Effector memory CD4-positive, alpha-beta T cell (primary cell): ENCODE results near the gene SLC25A27.
"Not testable (repeated sequence)": the region's sequence is repeated elsewhere in the genome, so short reads cannot be mapped to it uniquely, and the experiment has no call there.

Experiments used
- DNase-seq, 3 donors: peaks; one replicate each; pipeline ENCODE4 v3.0.0-alpha.2; 2020
- H3K27ac ChIP-seq: 2 replicates; pipeline ENCODE4 v1.7.0; 2013; ENCODE audit warnings: mild to moderate bottlenecking, low read length, moderate library complexity; ENCODE audit not compliant: insufficient read depth, poor library complexity, severe bottlenecking
- H3K27me3 ChIP-seq: replicated peaks from 2 replicates; pipeline ENCODE4 v1.7.0; 2013; ENCODE audit warnings: mild to moderate bottlenecking, low read length; ENCODE audit not compliant: insufficient read depth, control insufficient read depth, poor library complexity, severe bottlenecking
- H3K36me3 ChIP-seq: 2 replicates; pipeline ENCODE4 v1.7.0; 2013; ENCODE audit warnings: mild to moderate bottlenecking, low read length, moderate library complexity; ENCODE audit not compliant: control insufficient read depth, insufficient read depth
- H3K4me1 ChIP-seq: 2 replicates; pipeline ENCODE4 v1.7.0; 2013; ENCODE audit warnings: low read length, mild to moderate bottlenecking; ENCODE audit not compliant: control insufficient read depth, insufficient read depth, poor library complexity, severe bottlenecking
- H3K4me3 ChIP-seq: 2 replicates; pipeline ENCODE4 v1.7.0; 2013; ENCODE audit warnings: low read length, low read depth, mild to moderate bottlenecking; ENCODE audit not compliant: insufficient read depth, poor library complexity, severe bottlenecking
- H3K9me3 ChIP-seq: 2 replicates; pipeline ENCODE4 v1.7.0; 2013; ENCODE audit warnings: mild to moderate bottlenecking, low read length, moderate library complexity; ENCODE audit not compliant: control insufficient read depth

The SLC25A27 gene

DNA sequence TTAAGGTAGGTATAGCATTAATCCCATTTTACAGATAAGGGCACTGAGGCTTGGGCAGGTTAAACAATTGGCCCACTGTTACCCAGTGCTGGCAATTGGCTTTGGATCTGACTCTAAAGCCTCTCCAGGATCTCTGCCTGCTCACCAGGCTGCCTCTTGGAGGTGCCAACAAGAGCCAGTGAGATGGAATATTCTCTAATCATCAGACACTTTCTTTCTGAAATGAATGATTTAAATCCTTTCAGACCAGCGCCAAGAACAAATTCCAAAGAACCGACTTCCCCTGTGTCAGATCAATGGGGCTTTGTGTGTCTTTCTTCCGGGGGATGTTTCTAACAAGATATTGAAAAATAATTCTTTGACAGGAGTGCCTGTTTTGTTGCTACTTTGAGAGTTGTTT is 23.8 kb upstream of the SLC25A27 start:
- H3K36me3 ChIP-seq: no peaks in the 10 kb centered on the region
- H3K9me3 ChIP-seq: no peaks in the 10 kb centered on the region
- no peaks in the 10 kb centered on the region for H3K4me1 ChIP-seq
- H3K27me3 ChIP-seq: no peaks in the 10 kb centered on the region
- no peak overlapping the region for H3K27ac ChIP-seq
- DNase-seq: no peak
- H3K4me3 ChIP-seq: no peak overlapping the region

GRCh38 chr6:46629691-46630090 is 23.1 kb upstream of the SLC25A27 start:
- Histone ChIP-seq H3K27me3 (no peaks in the 10 kb centered on the region), H3K4me1 (no peaks in the 10 kb centered on the region), H3K9me3 (no peaks in the 10 kb centered on the region), H3K4me3 (no peak overlapping the region), H3K36me3 (no peaks in the 10 kb centered on the region), H3K27ac (no peak overlapping the region)
- no peak for DNase-seq

DNA sequence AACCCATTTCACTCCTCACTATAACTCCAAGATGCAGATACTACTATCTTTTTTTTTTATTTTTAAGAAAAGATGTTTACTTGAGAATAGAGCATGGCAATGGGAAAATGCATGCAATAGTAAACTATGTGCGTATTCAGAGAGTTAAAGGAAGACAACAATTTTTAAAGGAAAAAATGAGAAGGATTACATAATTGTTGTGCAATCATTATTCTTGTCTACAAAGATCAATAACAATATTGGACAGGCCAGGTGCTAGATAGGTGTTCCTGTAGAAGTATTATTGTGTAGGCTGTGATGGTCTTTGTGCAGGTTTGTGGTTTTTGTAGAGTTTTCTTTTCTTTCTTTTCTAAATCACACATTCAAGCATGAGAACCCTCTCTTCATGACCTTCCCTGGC is 20.7 kb upstream of the SLC25A27 start:
- no peak for DNase-seq
- H3K36me3 ChIP-seq: no peaks in the 10 kb centered on the region
- H3K4me1 ChIP-seq: no peaks in the 10 kb centered on the region
- no peak overlapping the region for H3K27ac ChIP-seq
- H3K4me3 ChIP-seq: no peak overlapping the region
- no peaks in the 10 kb centered on the region for H3K27me3 ChIP-seq
- no peaks in the 10 kb centered on the region for H3K9me3 ChIP-seq

- no peak overlapping the region for H3K27ac ChIP-seq
- H3K27me3 ChIP-seq: no peaks in the 10 kb centered on the region
- no peak overlapping the region for H3K4me3 ChIP-seq
- H3K4me1 ChIP-seq: no peaks in the 10 kb centered on the region
- H3K36me3 ChIP-seq: no peaks in the 10 kb centered on the region
- no peak for DNase-seq
- no peaks in the 10 kb centered on the region for H3K9me3 ChIP-seq
Observed at GRCh38 chr6:46635462-46635861, 17.3 kb upstream of the SLC25A27 start.

DNA sequence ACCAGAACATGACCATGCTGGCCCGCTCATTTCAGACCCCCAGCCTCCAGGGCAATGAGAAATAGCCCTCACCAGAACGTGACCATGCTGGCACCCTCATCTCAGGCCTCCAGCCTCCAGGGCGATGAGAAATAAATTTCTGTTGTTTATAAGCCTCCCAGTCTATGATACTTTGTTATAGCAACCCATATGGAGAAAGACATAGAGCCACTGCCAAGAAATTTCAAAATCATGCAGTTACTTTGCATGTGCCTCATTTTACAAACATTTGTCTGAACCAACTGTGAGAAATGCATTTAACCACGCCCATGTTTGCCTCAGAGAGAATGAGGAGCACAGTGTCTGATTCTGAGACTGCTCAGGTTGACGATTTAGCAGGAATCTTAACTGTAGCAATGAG is 15.6 kb upstream of the SLC25A27 start:
- Histone ChIP-seq H3K4me3 (no peak overlapping the region), H3K27ac (no peak overlapping the region), H3K36me3 (no peaks in the 10 kb centered on the region), H3K27me3 (no peaks in the 10 kb centered on the region), H3K4me1 (no peaks in the 10 kb centered on the region), H3K9me3 (no peaks in the 10 kb centered on the region)
- no peak for DNase-seq

GRCh38 chr6:46637933-46638332 is 14.8 kb upstream of the SLC25A27 start:
- H3K4me1 ChIP-seq: no peaks in the 10 kb centered on the region
- H3K9me3 ChIP-seq: no peaks in the 10 kb centered on the region
- no peak for DNase-seq
- H3K4me3 ChIP-seq: no peak overlapping the region
- H3K27me3 ChIP-seq: no peaks in the 10 kb centered on the region
- no peak overlapping the region for H3K27ac ChIP-seq
- no peaks in the 10 kb centered on the region for H3K36me3 ChIP-seq

DNA sequence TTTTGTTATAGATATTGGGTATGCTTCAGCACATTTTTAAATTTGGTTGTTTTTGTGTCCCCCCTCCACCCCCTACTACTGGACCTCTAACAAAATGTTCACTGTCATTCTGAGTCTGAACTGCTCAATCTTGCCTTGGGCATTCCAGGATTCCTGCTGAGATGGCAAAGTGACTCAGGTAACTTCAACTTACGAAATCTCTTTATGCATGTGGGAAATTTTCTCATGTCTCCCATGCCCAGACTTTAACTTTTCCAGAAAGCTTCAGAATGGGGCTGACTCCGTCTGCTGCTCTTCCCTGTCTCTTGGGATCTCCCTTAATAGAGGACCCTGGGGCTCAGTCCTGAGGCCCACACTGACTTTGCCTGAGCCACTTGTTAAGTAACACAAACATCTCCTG is 14.1 kb upstream of the SLC25A27 start:
- H3K27ac ChIP-seq: no peak overlapping the region
- H3K4me3 ChIP-seq: no peak overlapping the region
- no peaks in the 10 kb centered on the region for H3K9me3 ChIP-seq
- no peaks in the 10 kb centered on the region for H3K27me3 ChIP-seq
- no peaks in the 10 kb centered on the region for H3K36me3 ChIP-seq
- no peaks in the 10 kb centered on the region for H3K4me1 ChIP-seq
- DNase-seq: no peak

DNA sequence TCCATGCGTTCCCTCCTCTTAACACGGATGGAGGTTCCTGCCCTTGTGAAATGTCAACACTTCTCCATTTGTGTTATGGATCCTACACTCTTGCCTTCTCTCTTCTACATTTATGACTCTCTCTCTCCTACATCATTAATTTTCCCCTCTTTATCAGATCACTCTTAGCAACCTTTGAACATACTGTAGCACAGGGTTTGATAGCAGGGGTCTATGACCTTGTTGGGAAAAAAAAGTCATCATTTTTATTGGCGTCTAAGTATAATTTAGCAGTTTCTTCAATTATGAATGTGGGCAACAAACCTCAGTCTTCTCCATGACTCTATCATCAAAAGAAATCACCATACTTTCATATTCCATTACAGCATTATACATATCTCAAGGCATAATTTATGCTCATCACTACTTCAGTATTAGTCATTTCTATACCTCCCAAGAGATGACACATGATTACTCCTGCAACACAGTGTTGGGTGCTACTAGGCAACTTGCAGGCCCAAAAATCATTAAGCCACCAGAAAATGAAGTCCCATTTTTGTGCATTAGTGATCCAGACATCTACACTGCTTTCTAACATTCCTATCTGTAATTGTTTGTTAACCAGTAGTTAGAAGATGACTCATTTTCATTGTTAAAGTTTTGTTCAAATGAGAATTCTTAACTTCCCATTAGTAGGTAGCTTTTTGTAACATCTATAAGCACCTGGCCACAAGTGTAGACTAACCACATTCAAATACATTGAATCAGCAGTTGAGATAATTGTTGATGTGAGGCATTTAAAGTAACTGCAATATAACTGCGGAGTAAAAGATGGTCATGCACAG is 9.6 kb upstream of the SLC25A27 start:
- Histone ChIP-seq H3K4me1 (no peaks in the 10 kb centered on the region), H3K9me3 (no peaks in the 10 kb centered on the region), H3K36me3 (no peaks in the 10 kb centered on the region), H3K4me3 (no peak overlapping the region), H3K27ac (no peak overlapping the region), H3K27me3 (no peaks in the 10 kb centered on the region)
- no peak for DNase-seq

GRCh38 chr6:46645265-46645664 is 7.5 kb upstream of the SLC25A27 start:
- no peak for DNase-seq
- no peaks in the 10 kb centered on the region for H3K4me1 ChIP-seq
- no peaks in the 10 kb centered on the region for H3K27me3 ChIP-seq
- no peak overlapping the region for H3K4me3 ChIP-seq
- H3K9me3 ChIP-seq: no peaks in the 10 kb centered on the region
- no peaks in the 10 kb centered on the region for H3K36me3 ChIP-seq
- no peak overlapping the region for H3K27ac ChIP-seq

DNA sequence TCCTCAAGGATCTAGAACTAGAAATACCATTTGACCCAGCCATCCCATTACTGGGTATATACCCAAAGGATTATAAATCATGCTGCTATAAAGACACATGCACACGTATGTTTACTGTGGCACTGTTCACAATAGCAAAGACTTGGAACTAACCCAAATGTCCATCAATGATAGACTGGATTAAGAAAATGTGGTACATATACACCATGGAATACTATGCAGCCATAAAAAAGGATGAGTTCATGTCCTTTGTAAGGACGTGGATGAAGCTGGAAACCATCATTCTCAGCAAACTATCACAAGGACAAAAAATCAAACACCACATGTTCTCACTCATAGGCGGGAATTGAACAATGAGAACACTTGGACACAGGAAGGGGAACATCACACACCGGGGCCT is 4.7 kb upstream of the SLC25A27 start:
- not testable (repeated sequence) for H3K36me3 ChIP-seq, H3K27me3 ChIP-seq, H3K9me3 ChIP-seq, H3K4me1 ChIP-seq, DNase-seq, H3K4me3 ChIP-seq, H3K27ac ChIP-seq
